ENCODE data around the gene DCLRE1A.

DNA sequence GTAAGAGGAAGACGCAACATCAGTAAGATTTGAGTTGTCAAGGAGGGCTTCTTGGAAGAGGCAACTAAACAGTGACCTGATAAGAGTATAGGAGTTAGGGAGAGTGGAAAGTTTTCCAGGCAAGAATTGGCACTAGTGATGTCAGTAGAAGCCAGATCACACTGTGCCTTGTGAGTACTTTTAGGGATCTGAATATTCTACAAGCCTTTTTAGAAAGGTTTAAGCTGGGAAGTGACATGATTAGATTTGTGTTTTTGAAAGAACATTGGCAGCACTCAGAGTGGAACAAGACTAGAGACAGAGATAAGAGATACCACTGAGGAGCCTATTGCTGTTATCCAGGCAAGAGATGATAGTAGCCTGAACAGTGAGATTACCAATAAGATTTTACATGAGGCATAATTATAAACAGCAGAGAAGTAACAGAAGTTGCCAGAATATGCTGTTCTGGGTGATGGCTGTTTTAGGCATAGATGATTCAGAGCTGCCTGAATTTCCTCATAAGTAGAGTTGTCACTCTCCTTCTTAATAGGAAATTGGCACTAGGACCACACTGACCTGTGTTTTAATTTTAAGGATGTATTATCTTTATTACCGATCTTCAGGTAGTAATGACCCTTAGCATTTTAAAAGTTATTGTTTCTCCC lies 46.2 kb upstream of the DCLRE1A start:
- TF ChIP-seq POLR2AphosphoS5 (IDR thresholded peaks at IDR 0.05; ENCODE audit: low read depth) (no peak), GABPA (IDR thresholded peaks at IDR 0.05; ENCODE audit: low read depth) (no peak)
- TF ChIP-seq, protein P1, sequence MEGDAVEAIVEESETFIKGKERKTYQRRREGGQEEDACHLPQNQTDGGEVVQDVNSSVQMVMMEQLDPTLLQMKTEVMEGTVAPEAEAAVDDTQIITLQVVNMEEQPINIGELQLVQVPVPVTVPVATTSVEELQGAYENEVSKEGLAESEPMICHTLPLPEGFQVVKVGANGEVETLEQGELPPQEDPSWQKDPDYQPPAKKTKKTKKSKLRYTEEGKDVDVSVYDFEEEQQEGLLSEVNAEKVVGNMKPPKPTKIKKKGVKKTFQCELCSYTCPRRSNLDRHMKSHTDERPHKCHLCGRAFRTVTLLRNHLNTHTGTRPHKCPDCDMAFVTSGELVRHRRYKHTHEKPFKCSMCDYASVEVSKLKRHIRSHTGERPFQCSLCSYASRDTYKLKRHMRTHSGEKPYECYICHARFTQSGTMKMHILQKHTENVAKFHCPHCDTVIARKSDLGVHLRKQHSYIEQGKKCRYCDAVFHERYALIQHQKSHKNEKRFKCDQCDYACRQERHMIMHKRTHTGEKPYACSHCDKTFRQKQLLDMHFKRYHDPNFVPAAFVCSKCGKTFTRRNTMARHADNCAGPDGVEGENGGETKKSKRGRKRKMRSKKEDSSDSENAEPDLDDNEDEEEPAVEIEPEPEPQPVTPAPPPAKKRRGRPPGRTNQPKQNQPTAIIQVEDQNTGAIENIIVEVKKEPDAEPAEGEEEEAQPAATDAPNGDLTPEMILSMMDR (IDR thresholded peaks at IDR 0.05; ENCODE audit: insufficient read depth, low read length) = no peak
